ENCODE data around the gene EXOC8. TPM values are rescaled to one million over a fixed set of nuclear protein-coding genes. Genes with fewer than 3 reads are reported as not detected.

EXOC8 gene
- total RNA-seq, 1 experiment from 2014 or later: 12.7 TPM

GRCh38 chr1:231374394-231374793, 36.7 kb upstream of the EXOC8 start:
- TF ChIP-seq SP1 (IDR thresholded peaks at IDR 0.05; ENCODE audit: low read depth) (no peak), EZH2 (IDR thresholded peaks at IDR 0.05) (no peak), SRF (IDR thresholded peaks at IDR 0.05; ENCODE audit: low read depth) (no peak), ATF3 (IDR thresholded peaks at IDR 0.05) (no peak), TCF7L2 (IDR thresholded peaks at IDR 0.05; ENCODE audit: borderline replicate concordance, extremely low read depth, insufficient read depth, insufficient read length) (no peak), ZNF274 (IDR thresholded peaks at IDR 0.05; ENCODE audit: low read depth, low read length) (no peak), CTCF (IDR thresholded peaks at IDR 0.05 in 2 of 3, conservative IDR thresholded peaks at IDR 0.05 in 1 of 3; ENCODE audit: borderline replicate concordance in 1 of 3, insufficient read depth in 1 of 3, low read depth in 2 of 3, low read length in 2 of 3) (no peak), ZBTB33 (IDR thresholded peaks at IDR 0.05; ENCODE audit: extremely low read depth, insufficient replicate concordance, low read length) (no peak)
- no peak overlapping the region for H3K9ac ChIP-seq (ENCODE audit: low read length)

More at GRCh38 chr1:231374394-231374793, 36.7 kb upstream of the EXOC8 start:
- intact Hi-C loops (cut with micrococcal nuclease): no loop called here
- H3K27me3 ChIP-seq (ENCODE audit: insufficient read depth, low read length): no peaks in the 10 kb centered on the region
- H3K4me2 ChIP-seq (ENCODE audit: low read length): no peak overlapping the region
- DNase-seq (ENCODE audit: low read depth, low spot score) (no peak), ATAC-seq (no peak)
- H3K9me2 ChIP-seq (ENCODE audit: insufficient read depth): no peaks in the 10 kb centered on the region
- peaks cover 91% of the 10 kb centered on the region for H3K79me2 ChIP-seq (ENCODE audit: insufficient read depth, low read length)
- no peaks in the 10 kb centered on the region for H3K9me3 ChIP-seq (ENCODE audit: control insufficient read depth in 1 of 2, insufficient read depth in 1 of 2, low read depth in 1 of 2, low read length in 2 of 2)
- peaks cover 3 to 4% of the 10 kb centered on the region in 2 experiments; a peak in 1 of 4 replicates for H3K36me3 ChIP-seq (ENCODE audit: control insufficient read depth in 1 of 2, insufficient read depth in 2 of 2, low read length in 2 of 2)
- no peaks in the 10 kb centered on the region for H3K4me1 ChIP-seq (ENCODE audit: control insufficient read depth in 1 of 2, insufficient read depth in 2 of 2, low read length in 2 of 2)
- no peak overlapping the region for H3K4me3 ChIP-seq (replicated peaks in 1 of 2; ENCODE audit: low read depth in 1 of 2, low read length in 2 of 2)
- no TSS peak for BruUV-seq (replicated peaks)
- H4K20me1 ChIP-seq (ENCODE audit: insufficient read depth): peaks cover 7% of the 10 kb centered on the region; the same call in 1 of the 2 replicates
- CTCF ChIA-PET: interaction anchor here (1.3 kb wide), 1 partner anchor 210 kb away, joined by 3 read pairs; no protein-coding TSS in a partner anchor
- RAD21 ChIA-PET (ENCODE audit: low non-redundant PET in 1 of 2, low total read pairs in 2 of 2, uncharacterized antibody in 2 of 2, unreplicated experiment in 2 of 2): no interaction called here
- POLR2A ChIA-PET: no interaction called here
- no peak overlapping the region for H2AFZ ChIP-seq (ENCODE audit: low read depth, low read length, poor library complexity, severe bottlenecking)
- no peak overlapping the region for H3K27ac ChIP-seq (ENCODE audit: low read depth, low read length)

Data from HCT116 (cell line).